ENCODE data around the gene RUVBL2.

The RUVBL2 gene

GRCh38 chr19:48958006-48958405 is 35.7 kb upstream of the RUVBL2 start:
- no peak overlapping the region for H3K27ac ChIP-seq (ENCODE audit: low read length, poor library complexity, severe bottlenecking)
- no peak overlapping the region for H2BK12ac ChIP-seq (ENCODE audit: low read length in 2 of 2)
- no peak overlapping the region for H2BK5ac ChIP-seq (ENCODE audit: low read depth, low read length, poor library complexity, severe bottlenecking)
- WGBS: 97% methylated on average over 6 of the region's 8 CpGs
- H4K8ac ChIP-seq (ENCODE audit: low read length): no peak overlapping the region
- no peaks in the 10 kb centered on the region for H3K9me3 ChIP-seq (ENCODE audit: control insufficient read depth, low read length)
- H3K36me3 ChIP-seq (ENCODE audit: control insufficient read depth in 1 of 2, insufficient read depth in 2 of 2, low read depth in 1 of 2, low read length in 2 of 2): peaks cover 42 to 45% of the 10 kb centered on the region in 2 experiments
- H2AK5ac ChIP-seq (ENCODE audit: low read length, severe bottlenecking): no peak overlapping the region
- no peak overlapping the region for H2BK15ac ChIP-seq (ENCODE audit: low read depth, poor library complexity, severe bottlenecking)
- H3K23ac ChIP-seq (ENCODE audit: low read length in 2 of 2): no peak overlapping the region
- no peak overlapping the region for H2BK120ac ChIP-seq (ENCODE audit: low read depth, low read length)
- H3K27me3 ChIP-seq (ENCODE audit: control insufficient read depth in 1 of 2, insufficient read depth in 1 of 2, low read length in 2 of 2): no peaks in the 10 kb centered on the region
- no peak overlapping the region for H4K91ac ChIP-seq (ENCODE audit: low read length)
- no peak overlapping the region for H3K4ac ChIP-seq (ENCODE audit: low read depth in 1 of 2, low read length in 2 of 2)
- H3K9ac ChIP-seq (ENCODE audit: low read length): no peak overlapping the region
- H3K4me2 ChIP-seq (ENCODE audit: low read length, poor library complexity, severe bottlenecking): no peak overlapping the region
- H3K14ac ChIP-seq (ENCODE audit: low read length in 2 of 2): no peak overlapping the region
- no peak overlapping the region for H3K18ac ChIP-seq (ENCODE audit: low read depth in 1 of 2, low read length in 2 of 2)
- DNase-seq: no peak
- H2AFZ ChIP-seq (ENCODE audit: low read depth, low read length): no peak overlapping the region
- peaks cover 39% of the 10 kb centered on the region for H3K4me1 ChIP-seq (ENCODE audit: control insufficient read depth, insufficient read depth, low read depth, low read length)
- no peak overlapping the region for H3K4me3 ChIP-seq (ENCODE audit: insufficient read depth in 1 of 2, low read depth in 1 of 2, low read length in 2 of 2)
- peaks cover 3% of the 10 kb centered on the region for H3K79me1 ChIP-seq (replicated peaks; ENCODE audit: low read length, poor library complexity, severe bottlenecking)

GRCh38 chr19:48959341-48960239 is 34.1 kb upstream of the RUVBL2 start:
- H3K27me3 ChIP-seq (ENCODE audit: control insufficient read depth in 1 of 2, insufficient read depth in 1 of 2, low read length in 2 of 2): no peaks in the 10 kb centered on the region
- peaks cover 50% of the 10 kb centered on the region for H3K4me1 ChIP-seq (ENCODE audit: control insufficient read depth, insufficient read depth, low read depth, low read length)
- peaks cover 3% of the 10 kb centered on the region for H3K79me1 ChIP-seq (replicated peaks; ENCODE audit: low read length, poor library complexity, severe bottlenecking)
- no peak overlapping the region for H3K14ac ChIP-seq (ENCODE audit: low read length in 2 of 2)
- H2BK5ac ChIP-seq (ENCODE audit: low read depth, low read length, poor library complexity, severe bottlenecking): no peak overlapping the region
- H3K4me2 ChIP-seq (ENCODE audit: low read length, poor library complexity, severe bottlenecking): no peak overlapping the region
- WGBS: 81% methylated on average over 15 of the region's 16 CpGs
- no peak overlapping the region for H3K9ac ChIP-seq (ENCODE audit: low read length)
- H3K4me3 ChIP-seq (ENCODE audit: insufficient read depth in 1 of 2, low read depth in 1 of 2, low read length in 2 of 2): no peak overlapping the region
- H2BK120ac ChIP-seq (ENCODE audit: low read depth, low read length): no peak overlapping the region
- H4K8ac ChIP-seq (ENCODE audit: low read length): no peak overlapping the region
- H3K9me3 ChIP-seq (ENCODE audit: control insufficient read depth, low read length): no peaks in the 10 kb centered on the region
- no peak overlapping the region for H2AK5ac ChIP-seq (ENCODE audit: low read length, severe bottlenecking)
- no peak overlapping the region for H3K23ac ChIP-seq (ENCODE audit: low read length in 2 of 2)
- no peak overlapping the region for H3K4ac ChIP-seq (ENCODE audit: low read depth in 1 of 2, low read length in 2 of 2)
- no peak overlapping the region for H3K27ac ChIP-seq (ENCODE audit: low read length, poor library complexity, severe bottlenecking)
- H3K18ac ChIP-seq (ENCODE audit: low read depth in 1 of 2, low read length in 2 of 2): no peak overlapping the region
- no peak overlapping the region for H4K91ac ChIP-seq (ENCODE audit: low read length)
- H3K36me3 ChIP-seq (ENCODE audit: control insufficient read depth in 1 of 2, insufficient read depth in 2 of 2, low read depth in 1 of 2, low read length in 2 of 2): peaks cover 42 to 45% of the 10 kb centered on the region in 2 experiments
- H2BK15ac ChIP-seq (ENCODE audit: low read depth, poor library complexity, severe bottlenecking): no peak overlapping the region
- H2AFZ ChIP-seq (ENCODE audit: low read depth, low read length): no peak overlapping the region
- no peak overlapping the region for H2BK12ac ChIP-seq (ENCODE audit: low read length in 2 of 2)
- no peak for DNase-seq

DNA sequence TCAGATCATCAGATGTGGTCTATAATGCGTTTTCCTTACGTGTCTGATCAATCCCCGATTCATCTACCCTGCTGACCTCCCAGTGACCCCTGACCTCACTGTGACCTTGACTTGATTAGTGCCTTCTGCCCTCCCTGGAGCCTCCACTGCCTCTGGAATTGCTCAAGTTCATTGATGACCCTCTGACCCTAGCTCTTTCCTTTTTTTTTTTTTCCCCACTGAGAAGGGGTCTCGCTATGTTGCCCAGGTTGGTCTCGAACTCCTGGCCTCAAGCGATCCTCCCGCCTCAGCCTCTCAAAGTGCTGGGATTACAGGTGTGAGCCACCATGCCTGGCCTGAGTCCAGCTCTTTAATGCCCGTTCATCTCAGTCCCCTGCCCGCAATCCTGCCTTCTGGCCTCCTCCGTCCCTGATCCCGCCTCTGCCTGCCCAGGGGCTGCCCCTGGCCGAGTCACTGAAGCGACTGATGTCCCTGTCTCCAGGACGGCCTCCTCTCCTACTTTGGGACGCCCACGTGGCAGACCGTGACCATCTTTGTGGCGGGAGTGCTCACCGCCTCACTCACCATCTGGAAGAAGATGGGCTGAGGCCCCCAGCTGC is 32.5 kb upstream of the RUVBL2 start:
- Histone ChIP-seq H2BK120ac (ENCODE audit: low read depth, low read length) (no peak overlapping the region), H2BK15ac (ENCODE audit: low read depth, poor library complexity, severe bottlenecking) (peak overlapping the region; percentile 54), H3K27me3 (ENCODE audit: control insufficient read depth in 1 of 2, insufficient read depth in 1 of 2, low read length in 2 of 2) (no peaks in the 10 kb centered on the region), H2AK5ac (ENCODE audit: low read length, severe bottlenecking) (peak overlapping the region; percentile 54), H3K9me3 (ENCODE audit: control insufficient read depth, low read length) (no peaks in the 10 kb centered on the region), H4K8ac (ENCODE audit: low read length) (no peak overlapping the region), H3K4me3 (ENCODE audit: insufficient read depth in 1 of 2, low read depth in 1 of 2, low read length in 2 of 2) (no peak overlapping the region), H3K4me1 (ENCODE audit: control insufficient read depth, insufficient read depth, low read depth, low read length) (peaks cover 45% of the 10 kb centered on the region), H2AFZ (ENCODE audit: low read depth, low read length) (no peak overlapping the region), H4K91ac (ENCODE audit: low read length) (peak overlapping the region; percentile 23), H3K23ac (ENCODE audit: low read length in 2 of 2) (no peak overlapping the region), H2BK5ac (ENCODE audit: low read depth, low read length, poor library complexity, severe bottlenecking) (no peak overlapping the region), H3K4me2 (ENCODE audit: low read length, poor library complexity, severe bottlenecking) (no peak overlapping the region), H2BK12ac (ENCODE audit: low read length in 2 of 2) (peak overlapping the region in 1 of 2 experiments; percentile 29), H3K14ac (ENCODE audit: low read length in 2 of 2) (no peak overlapping the region), H3K4ac (ENCODE audit: low read depth in 1 of 2, low read length in 2 of 2) (no peak overlapping the region), H3K27ac (ENCODE audit: low read length, poor library complexity, severe bottlenecking) (peak overlapping the region; percentile 87), H3K9ac (ENCODE audit: low read length) (no peak overlapping the region), H3K18ac (ENCODE audit: low read depth in 1 of 2, low read length in 2 of 2) (no peak overlapping the region), H3K36me3 (ENCODE audit: control insufficient read depth in 1 of 2, insufficient read depth in 2 of 2, low read depth in 1 of 2, low read length in 2 of 2) (peaks cover 42 to 43% of the 10 kb centered on the region in 2 experiments), H3K79me1 (replicated peaks; ENCODE audit: low read length, poor library complexity, severe bottlenecking) (peaks cover 3% of the 10 kb centered on the region)
- DNase-seq: peak; percentile 37
- WGBS: 83% methylated on average over 19 of the region's 19 CpGs

DNA sequence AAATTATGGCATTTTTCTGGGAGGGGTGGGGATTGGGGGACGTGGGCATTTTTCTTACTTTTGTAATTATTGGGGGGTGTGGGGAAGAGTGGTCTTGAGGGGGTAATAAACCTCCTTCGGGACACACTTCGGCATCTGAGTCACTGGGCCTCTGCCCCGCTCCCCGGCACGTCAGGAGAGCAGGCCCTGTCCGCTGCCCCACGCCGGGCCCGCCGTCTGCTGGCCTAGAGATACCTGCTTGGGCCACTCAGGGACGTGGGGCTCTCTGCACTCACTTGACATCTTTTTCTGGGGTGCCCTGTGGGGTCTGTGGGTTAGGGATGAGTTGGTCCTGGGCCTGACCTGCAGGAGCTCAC is 32.0 kb upstream of the RUVBL2 start:
- Histone ChIP-seq H3K9me3 (ENCODE audit: control insufficient read depth, low read length) (no peaks in the 10 kb centered on the region), H2AFZ (ENCODE audit: low read depth, low read length) (no peak overlapping the region), H3K79me1 (replicated peaks; ENCODE audit: low read length, poor library complexity, severe bottlenecking) (peaks cover 3% of the 10 kb centered on the region), H2BK5ac (ENCODE audit: low read depth, low read length, poor library complexity, severe bottlenecking) (peak overlapping the region; percentile 71), H3K4me1 (ENCODE audit: control insufficient read depth, insufficient read depth, low read depth, low read length) (peaks cover 43% of the 10 kb centered on the region), H3K14ac (ENCODE audit: low read length in 2 of 2) (peak overlapping the region in 1 of 2 experiments; percentile 66), H3K9ac (ENCODE audit: low read length) (peak overlapping the region; percentile 45), H2BK120ac (ENCODE audit: low read depth, low read length) (peak overlapping the region; percentile 39), H2BK12ac (ENCODE audit: low read length in 2 of 2) (peak overlapping the region in 1 of 2 experiments; percentile 89), H3K4me2 (ENCODE audit: low read length, poor library complexity, severe bottlenecking) (no peak overlapping the region), H3K18ac (ENCODE audit: low read depth in 1 of 2, low read length in 2 of 2) (peak overlapping the region; percentile 55 to 93), H3K4me3 (ENCODE audit: insufficient read depth in 1 of 2, low read depth in 1 of 2, low read length in 2 of 2) (no peak overlapping the region), H3K27ac (ENCODE audit: low read length, poor library complexity, severe bottlenecking) (peak overlapping the region; percentile 87), H2BK15ac (ENCODE audit: low read depth, poor library complexity, severe bottlenecking) (peak overlapping the region; percentile 55), H3K4ac (ENCODE audit: low read depth in 1 of 2, low read length in 2 of 2) (peak overlapping the region in 1 of 2 experiments; percentile 89), H3K27me3 (ENCODE audit: control insufficient read depth in 1 of 2, insufficient read depth in 1 of 2, low read length in 2 of 2) (no peaks in the 10 kb centered on the region), H3K23ac (ENCODE audit: low read length in 2 of 2) (no peak overlapping the region), H4K8ac (ENCODE audit: low read length) (peak overlapping the region; percentile 70), H3K36me3 (ENCODE audit: control insufficient read depth in 1 of 2, insufficient read depth in 2 of 2, low read depth in 1 of 2, low read length in 2 of 2) (peaks cover 43 to 45% of the 10 kb centered on the region in 2 experiments), H4K91ac (ENCODE audit: low read length) (peak overlapping the region; percentile 96), H2AK5ac (ENCODE audit: low read length, severe bottlenecking) (peak overlapping the region; percentile 89)
- 79% methylated on average over 12 of the region's 12 CpGs for WGBS
- DNase-seq: no peak

All from mesenchymal stem cell (in vitro differentiated cells and primary cell).